Stimulated activated CD4-positive, alpha-beta T cell treated with anti-CD3 and anti-CD28 coated beads, TNF-alpha, amount 100 ng/mL, for 48 hours (primary cell): ENCODE results near the gene CCSER2.
"Not testable (repeated sequence)": the region's sequence is repeated elsewhere in the genome, so short reads cannot be mapped to it uniquely, and the experiment has no call there.

Experiments
- DNase-seq, 3 donors: peaks; one replicate each; pipeline ENCODE4 v3.0.0-alpha.2; 2020; ENCODE audit warnings: low read depth in 3 of 3

Gene CCSER2

DNA sequence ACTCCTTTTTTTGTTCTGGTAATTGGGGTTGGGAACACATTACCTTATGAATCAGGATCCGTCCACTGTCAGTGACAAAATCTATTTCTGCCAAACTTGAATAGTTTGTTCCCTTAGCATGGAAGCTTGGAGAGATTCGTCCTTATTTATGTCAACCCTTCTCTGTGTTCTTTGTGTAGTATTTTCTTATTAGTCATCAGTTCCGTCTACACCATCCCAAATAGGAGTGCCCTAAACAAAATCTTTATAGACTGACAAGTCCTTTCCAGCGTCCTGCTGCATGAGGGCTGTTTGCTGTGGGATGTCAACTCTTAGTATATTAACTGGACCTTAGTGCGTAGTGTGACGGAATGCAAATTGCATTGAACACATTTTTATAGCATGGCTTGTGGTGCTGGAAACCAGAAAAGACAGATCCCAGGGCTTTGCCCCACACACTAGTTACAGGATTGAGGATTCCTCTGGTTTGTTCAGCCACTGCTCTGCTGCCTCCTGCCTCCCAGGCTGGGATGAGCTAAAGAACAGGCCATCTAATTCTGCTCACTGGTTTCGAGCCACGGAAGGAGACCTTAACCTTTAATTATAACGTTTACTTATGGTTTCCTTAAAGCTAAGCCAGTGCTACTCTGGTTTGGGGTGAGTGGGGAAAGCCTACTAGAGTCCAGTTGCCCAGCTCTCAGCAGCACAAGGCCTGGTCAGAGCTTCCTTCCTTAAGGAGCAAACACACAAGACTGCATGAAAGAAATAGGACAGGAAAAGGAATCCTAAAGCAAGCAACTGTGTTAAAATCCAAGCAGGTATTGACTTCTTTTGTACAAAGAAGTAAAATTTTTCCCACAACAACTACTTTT lies 194.4 kb downstream of the CCSER2 start:
- DNase-seq: no peak

DNA sequence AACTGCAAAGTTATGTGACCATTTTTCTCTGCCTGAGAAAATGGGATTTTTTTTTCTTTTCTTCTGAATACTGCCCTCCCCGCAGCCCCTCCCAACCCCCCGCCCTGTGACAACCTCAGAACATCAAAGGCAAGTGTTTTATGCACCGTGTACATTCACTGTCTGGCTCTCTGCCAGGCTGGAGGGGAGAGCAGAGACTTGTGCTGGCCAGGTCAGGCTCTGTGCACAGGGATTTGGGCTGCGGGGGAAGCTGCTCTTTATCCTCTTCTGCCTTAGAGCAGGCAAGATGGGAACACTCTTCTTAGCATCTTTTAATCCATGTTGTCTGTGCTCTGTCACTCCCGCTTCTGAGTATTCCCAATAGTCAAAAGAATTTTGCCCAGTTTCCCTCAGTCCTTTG lies 195.1 kb downstream of the CCSER2 start:
- DNase-seq: no peak

DNA sequence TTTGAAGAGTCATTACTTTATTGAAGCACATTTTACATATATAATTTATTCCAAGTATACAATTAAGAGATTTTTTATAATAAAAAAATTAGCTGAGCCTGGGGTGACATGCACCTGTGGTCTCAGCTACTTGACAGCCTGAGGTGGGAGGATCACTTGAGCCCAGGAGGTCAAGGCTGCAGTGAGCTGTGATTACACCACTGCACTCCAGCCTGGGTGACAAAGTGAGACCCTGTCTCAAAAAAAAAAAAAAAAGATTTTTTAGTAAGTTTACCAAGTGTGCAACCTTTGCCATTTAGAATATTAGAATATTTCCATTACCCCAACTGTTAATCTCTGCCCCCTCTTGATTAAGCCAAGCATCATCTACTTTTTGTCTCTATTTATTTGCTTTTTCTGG lies 196.0 kb downstream of the CCSER2 start:
- no peak for DNase-seq

DNA sequence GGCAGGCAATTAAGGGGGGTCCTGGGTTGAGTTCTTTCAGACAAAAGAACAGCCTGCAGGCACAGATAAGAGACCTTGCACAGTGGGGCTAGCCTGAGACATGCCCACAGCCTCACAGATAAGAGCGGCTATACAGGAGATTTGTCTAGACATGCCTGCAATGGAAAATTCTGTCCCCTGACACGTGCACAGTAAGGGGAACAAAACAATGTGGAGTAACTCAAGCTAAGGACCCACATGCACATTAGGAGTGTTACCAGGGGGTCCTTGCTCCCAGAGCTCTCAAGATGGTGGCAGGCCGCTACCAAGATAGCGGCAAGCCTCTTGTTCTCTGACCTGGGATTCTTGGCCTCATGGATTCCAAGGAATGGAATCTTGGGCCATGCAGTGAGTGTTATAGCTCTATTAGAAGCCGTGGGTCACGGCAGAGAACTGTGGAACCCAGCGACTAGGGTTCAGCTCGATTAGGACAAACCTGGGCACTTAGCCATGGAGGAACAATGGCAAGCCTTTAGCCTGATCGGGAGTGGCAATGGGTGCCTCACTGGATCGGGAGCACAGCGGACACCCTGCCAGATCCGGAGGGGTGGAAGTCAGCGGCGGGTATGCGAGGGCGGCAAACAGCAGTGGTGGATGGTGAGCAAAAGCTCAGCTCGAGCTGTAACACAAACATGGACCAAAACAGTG lies 196.9 kb downstream of the CCSER2 start:
- no peak for DNase-seq

DNA sequence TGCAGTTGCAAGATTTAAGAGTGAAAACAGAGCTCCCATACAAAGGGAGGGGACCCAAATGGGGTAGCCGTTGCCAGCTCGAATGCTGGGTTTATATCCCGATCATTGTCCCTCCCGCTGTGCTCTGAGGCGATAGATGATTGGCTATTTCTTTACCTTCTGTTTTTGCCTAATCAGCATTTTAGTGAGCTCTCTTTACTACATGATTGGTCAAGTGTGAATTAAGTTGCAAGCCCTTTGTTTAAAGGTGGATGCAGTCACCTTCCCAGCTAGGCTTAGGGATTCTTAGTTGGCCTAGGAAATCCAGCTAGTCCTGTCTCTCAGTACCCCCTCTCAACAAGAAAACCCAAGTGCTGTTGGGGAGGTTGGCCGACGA lies 197.4 kb downstream of the CCSER2 start:
- DNase-seq: not testable (repeated sequence)

DNA sequence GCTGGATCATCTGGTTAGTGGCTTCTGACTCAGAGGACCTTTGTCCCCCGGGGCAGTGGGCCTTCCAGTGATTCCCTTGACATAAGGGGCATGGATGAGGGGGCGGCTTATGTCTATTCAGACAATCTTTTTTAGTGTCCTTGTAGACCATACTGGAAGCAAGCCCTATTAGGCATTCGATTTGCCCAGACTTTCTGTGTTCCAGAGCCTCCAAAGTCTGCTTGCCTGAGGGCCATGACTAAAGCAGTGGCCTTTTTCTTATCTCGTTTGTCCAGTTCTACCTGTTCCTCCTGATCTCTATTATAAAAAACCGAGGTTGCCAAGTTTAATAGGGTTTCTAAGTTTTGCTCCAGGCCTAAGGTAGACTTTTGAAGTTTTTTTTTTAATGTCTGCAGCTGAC lies 199.0 kb downstream of the CCSER2 start:
- not testable (repeated sequence) for DNase-seq

DNA sequence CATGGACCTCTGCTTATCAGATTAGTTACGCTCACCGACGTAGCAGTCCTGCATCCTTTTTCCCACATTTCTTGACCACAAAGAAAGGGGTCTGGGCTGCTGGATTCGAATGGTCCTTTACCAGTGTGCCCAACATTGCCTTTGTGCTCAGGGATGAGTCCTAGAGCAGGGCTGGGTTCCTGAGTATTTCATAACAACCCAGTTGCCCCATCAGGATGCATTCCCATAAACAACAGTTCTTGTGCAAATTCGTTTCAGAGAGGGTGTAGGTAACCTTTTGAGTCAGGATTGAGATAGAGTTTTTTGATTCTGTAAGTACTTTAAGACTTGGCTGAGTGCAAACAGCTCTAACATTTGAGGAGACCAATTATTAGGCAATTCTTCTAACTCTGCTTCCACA lies 200.1 kb downstream of the CCSER2 start:
- DNase-seq: not testable (repeated sequence)

DNA sequence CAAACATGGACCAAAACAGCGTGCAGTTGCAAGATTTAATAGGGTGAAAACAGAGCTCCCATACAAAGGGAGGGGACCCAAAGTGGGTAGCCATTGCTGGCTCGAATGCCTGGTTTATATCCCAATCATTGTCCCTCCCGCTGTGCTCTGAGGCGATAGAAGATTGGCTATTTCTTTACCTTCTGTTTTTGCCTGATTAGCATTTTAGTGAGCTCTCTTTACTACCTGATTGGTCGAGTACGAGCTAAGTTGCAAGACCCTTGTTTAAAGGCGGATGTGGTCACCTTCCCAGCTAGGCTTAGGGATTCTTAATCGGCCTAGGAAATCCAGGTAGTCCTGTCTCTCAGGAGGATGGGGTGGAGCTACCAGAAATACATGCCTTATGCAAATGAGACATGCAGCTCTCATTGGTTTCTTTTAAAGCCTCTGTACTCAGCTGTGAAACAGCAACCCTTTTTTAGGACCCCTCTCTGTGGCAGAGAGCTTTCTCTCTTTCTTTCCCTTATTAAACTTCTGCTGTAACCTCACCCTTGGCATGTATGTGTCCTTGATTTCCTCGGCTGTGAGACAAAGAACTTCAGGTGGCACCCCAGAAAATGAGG lies 202.4 kb downstream of the CCSER2 start:
- DNase-seq: no peak

DNA sequence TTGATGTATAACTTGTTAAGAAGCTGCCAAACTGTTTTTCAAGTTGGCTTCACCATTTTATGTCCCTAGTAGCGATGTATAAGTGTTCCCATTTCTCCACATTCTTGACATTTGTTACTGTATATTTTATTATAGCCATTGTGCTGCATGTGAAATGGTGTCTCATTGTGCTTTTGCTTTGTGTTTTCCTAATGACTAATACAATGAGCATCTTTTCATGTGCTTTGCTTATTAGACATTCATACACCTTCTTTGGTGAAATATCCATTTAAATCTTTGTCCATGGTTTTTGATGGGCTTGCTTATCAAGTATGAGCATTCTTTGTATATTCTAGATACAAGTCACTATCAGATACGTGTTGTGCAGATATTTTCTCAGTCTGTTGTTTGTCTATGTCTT lies 203.0 kb downstream of the CCSER2 start:
- no peak for DNase-seq

DNA sequence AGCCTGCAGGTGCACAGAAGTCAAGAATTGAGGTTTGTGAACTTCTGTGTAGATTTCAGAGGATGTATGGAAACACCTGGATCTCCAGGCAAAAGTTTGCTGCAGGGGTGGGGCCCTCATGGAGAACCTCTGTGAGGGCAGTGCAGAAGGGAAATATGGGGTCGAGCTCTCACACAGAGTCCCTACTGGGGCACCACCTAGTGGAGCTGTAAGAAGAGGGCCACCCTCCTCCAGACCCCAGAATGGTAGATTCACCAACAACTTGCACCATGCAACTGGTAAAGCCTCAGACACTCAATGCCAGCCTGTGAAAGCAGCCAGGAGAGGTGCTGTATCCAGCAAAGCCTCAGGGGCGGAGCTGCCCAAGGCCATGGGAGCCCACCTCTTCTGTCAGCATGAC lies 205.8 kb downstream of the CCSER2 start:
- DNase-seq: no peak

DNA sequence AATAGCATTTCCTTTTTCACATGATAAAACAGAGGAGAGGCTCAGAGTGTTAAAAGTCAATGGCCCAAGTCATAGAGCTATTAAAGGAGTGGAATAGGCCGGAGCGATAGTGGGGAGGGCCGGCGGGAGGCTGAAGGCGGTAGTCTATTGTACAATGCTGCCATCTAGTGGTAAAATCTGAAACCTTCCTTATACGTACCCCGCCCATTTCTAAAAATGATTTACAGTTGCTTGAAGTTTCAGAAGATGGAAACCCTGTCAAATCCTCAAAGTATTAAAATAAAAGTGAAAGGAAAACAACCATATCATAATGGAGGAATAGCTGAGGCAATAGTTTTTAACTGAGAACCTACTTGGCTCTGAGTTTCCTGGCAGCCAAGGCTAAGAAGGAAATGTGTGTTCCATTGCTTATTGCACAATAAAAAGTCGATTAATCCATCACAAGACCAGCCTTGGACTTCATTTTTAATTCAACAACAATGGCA lies 209.1 kb downstream of the CCSER2 start:
- no peak for DNase-seq

DNA sequence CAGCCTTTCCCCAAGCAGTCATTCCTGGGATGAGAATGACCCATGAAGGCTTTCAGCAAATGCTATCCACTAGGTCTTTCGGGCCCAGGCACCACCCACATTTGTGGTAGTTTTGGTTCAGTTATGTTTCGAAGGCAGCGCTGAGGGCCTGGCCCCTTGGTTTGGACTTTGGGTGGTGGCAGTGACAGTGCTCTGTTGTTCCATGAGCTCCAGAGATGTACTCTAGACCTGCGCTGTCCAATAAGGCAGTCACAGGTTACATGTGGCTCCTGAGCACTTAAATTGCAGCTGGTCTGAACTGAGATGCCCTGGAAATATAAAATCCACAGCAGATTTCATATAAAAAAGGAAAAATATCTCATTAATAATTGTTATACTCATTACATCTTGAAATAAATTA lies 209.6 kb downstream of the CCSER2 start:
- no peak for DNase-seq

DNA sequence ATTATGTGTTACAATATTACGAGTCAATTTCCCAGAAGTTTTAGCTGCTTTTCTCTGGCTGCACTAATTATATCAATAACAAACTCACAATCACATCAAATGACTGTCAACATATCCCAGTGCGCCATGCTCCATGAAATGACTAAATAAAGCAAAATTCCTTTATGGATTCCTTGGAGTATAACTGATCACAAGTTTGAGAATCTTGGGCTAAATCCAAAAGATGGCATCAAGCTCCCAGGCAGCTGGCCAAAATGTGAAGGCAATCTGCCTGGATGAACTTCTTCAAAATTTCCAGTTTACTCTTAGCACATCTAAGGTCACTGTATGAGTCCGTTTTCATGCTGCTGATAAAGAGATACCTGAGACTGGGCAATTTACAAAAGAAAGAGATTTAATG lies 210.8 kb downstream of the CCSER2 start:
- no peak for DNase-seq

DNA sequence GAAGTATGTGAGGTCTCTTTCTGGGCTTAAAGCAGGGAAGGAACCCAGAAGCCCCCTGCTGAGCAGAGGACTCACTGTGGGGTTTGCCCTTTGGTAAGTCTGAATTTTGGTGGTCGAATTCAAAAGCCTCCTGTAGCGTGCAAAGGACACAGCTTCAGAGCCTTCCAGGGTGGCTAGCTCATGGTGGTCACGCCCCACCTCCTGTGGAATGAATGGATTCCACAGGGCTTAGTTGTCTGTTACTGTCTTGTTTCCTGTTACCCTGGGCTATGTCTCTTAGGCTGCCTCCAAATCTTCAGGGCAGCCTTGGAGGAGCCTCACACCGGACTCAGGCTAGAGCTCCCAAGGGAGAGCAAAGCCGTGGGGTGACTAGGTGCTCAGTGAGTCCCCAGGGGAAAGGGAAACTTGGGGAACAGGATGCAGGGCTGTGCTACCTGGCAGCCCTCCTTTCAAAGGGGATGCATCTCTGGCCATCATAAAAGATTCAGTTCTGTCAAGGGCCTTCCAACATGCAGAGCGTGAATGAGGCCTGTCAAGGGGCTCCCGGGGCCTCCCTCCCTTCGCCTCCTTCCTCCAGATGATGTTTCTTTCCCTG lies 211.7 kb downstream of the CCSER2 start:
- DNase-seq: no peak

DNA sequence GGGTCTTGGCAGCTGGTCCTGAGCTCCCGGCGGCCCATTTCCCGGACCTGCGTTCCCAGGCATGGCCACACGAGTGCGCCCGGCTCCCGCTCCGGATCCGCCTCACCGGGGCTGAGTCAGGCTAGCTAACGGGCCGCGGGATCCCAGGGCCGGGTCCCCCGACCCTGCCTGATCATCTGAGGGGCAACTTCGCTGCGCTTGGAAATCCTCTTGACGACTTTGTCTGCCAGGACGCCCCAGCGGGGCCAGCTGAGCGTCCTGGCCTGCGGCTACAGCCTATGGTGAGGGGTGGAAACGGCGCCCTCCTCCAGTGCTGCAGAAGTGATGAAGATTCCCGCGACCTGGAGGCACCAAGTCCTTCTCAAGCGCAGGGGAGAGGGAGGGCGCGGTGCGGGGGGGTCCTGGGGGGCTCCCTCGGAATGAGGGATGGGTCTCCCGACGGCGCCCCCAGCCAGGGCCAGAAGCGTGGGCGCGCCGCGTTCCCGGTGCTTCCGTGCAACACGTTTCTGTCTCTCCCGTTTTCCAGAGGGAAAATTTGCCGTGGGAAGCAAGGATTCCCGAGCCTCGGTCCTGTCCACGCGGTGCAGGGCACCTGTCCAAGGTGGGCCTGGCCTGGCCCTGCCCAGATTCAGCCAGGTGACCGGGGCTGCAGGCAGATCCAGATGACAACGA lies 212.4 kb downstream of the CCSER2 start:
- peak; percentile 43 to 69 (median 47) for DNase-seq

DNA sequence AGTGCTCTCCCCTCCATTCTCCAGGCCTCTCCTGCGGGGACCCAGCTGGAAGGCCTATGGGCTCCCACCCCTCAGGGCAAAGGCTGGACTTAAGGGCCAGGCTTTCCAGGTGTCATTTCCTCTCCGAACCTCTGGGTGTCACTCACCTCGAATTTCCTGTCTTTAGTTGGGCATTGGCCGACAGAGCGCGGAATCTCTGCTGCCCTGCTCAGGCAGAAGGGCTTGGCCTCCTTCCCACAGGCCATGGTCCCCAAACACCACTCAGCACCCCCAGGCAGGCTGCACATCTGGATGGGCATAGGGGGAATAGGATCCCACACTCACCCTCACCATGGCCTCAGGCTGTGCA lies 212.9 kb downstream of the CCSER2 start:
- DNase-seq: no peak

DNA sequence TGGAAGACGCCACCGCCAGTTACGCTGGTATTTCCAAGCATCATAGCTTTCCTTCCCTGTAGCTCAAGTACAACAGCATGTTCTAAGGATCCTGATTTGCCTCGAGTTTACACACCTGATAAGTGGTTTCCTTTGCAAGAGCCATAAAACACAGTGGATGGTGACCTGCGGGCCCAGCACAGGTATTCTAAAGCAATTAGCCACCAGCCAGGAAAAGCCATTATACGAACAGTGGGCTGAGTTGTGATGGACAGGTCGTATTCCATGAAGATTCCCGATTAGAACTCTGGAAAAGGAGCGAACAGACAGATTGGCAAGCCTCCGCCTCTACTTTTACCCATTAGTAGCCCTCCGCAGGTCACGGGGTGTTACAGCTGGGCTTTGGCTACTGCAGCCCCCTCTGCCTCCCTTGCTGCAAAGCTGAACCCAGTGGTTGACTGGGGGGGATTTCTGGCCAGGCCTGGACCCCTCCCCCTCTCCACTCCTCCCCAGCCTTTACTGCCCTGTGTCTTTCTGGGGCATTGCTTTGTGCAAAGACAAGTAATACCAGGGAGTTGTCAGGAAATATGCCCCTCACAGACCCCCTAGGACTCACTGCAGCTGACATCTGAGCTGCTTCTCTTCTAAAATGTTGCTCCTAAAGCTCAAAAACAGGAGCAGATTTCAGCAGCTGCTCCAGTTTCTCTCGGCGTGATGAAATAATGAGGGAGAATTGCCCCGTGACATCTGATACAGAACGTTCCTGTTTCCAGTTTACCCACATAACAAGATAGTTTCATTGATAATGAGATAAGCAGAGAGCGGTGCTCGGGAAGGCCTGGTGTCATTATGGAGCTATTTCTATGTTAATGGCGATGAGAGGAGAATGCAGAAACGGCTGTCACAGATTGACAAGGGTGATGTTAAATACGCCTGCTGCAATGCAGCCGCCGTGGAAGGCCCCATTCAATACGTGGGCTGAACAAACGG lies 214.4 kb downstream of the CCSER2 start:
- no peak for DNase-seq

DNA sequence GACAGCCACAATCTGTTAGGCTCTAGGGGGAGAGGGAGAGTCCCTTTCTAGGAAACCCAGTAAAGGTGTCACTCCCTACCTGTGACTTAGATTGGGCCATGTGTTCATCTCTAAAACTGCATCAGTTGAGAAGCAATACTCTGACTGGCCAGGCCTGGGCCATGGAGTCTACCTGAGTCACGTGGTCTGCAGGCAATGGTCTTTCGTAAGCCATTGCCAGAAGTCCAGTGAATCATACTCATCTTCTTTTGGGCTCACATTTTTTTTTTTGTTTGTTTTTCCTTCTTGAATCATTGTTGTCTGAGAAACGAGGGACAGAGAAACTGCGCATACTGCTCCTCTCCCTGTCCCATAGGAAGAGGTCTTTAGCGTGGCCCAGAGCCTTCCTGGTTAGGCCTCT lies 215.6 kb downstream of the CCSER2 start:
- DNase-seq: no peak

DNA sequence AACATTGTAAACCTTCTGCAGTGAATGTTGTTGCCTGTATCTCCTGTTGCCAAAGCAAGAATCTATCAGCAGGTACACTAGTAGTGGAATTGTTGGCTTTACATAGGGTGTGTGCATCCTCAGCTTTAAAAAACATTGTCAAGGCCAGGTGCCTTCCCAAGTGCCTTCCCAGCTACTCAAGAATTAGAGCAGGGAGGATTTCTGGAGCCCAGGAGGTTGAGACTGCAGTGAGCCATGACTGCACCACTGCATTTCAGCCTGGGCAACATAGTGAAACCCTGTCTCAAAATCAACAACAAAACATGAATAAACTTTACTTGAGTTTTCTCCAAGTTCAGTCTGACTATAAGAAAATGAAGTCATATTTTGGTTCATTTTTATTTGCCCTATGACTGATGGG lies 217.3 kb downstream of the CCSER2 start:
- no peak for DNase-seq

DNA sequence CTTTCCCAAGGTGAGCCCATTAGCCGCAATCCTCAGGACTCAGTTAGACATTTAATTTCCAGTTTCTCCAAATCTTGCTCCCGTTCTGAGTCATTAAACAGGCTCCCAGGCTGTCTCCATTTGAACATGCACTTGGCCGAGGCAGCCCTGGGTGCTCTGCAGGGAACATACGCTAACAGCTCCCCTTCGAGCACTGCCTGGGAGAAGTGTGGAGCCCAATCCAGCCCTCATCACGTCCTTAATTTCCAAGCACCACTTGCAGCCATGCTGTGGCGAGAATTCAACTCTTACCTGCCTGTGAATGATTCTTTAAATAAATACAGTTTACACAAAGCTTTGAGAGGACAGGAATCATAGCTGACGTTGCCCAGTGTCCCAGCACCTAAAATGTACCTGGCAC lies 218.2 kb downstream of the CCSER2 start:
- DNase-seq: no peak

DNA sequence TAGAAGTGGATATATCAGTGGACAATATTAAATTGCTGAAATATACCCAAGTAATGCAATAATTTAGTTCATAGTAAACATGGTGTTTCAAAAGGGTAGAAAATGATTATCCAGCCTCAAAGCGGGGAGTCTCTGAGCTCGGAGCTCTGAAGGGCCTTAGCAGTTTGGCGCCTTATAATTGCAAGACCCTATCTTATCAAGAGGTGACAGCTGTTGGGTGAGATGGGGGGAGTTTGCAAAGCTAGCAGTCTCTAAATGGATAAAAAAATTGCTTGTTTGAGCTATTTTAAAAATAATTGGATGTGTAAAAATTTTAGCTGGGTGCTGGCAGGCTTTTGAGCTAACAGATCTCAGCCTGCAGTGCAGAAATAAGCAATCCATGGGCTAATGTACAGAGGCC lies 219.2 kb downstream of the CCSER2 start:
- DNase-seq: no peak
